Esophagus (tissue), 2 donors: ENCODE measurements around the gene PDP2. TPM values are rescaled to one million over a fixed set of nuclear protein-coding genes. Genes with fewer than 3 reads are reported as not detected.

Experiments
- H3K27ac ChIP-seq, 2 donors: one replicate each; pipeline ENCODE4 v1.5.1; 2013; ENCODE audit warnings: low read depth in 2 of 2, mild to moderate bottlenecking in 2 of 2, inconsistent platforms in 1 of 2, low read length in 1 of 2, moderate library complexity in 1 of 2
- H3K27me3 ChIP-seq, 2 donors: one replicate each; pipeline ENCODE4 v1.6.1; 2013; ENCODE audit warnings: low read length in 2 of 2, control low read depth in 1 of 2, mild to moderate bottlenecking in 1 of 2; ENCODE audit not compliant: insufficient read depth in 2 of 2, control insufficient read depth in 1 of 2
- H3K36me3 ChIP-seq, 2 donors: one replicate each; pipeline ENCODE4 v1.6.1; 2013; ENCODE audit warnings: low read length in 1 of 2; ENCODE audit not compliant: control insufficient read depth in 2 of 2, insufficient read depth in 2 of 2
- H3K4me1 ChIP-seq, 2 donors: one replicate each; pipeline ENCODE4 v1.6.1; 2013; ENCODE audit warnings: low read length in 1 of 2; ENCODE audit not compliant: control insufficient read depth in 2 of 2, insufficient read depth in 2 of 2
- H3K4me3 ChIP-seq, 2 donors: one replicate each; pipeline ENCODE4 v1.5.1; 2013; ENCODE audit warnings: low read length in 2 of 2, mild to moderate bottlenecking in 2 of 2, low read depth in 1 of 2, moderate library complexity in 1 of 2
- H3K9me3 ChIP-seq, 2 donors: one replicate each; pipeline ENCODE4 v1.6.1; 2013; ENCODE audit warnings: mild to moderate bottlenecking in 2 of 2, low read depth in 1 of 2, low read length in 1 of 2, moderate library complexity in 1 of 2; ENCODE audit not compliant: control insufficient read depth in 2 of 2, insufficient read depth in 1 of 2
- WGBS, 2 donors: extraction: QIAGEN DNeasy Blood & Tissue Kit; methylation state at CpG; one replicate each; pipeline ENCODE4 v1.1.7; 2013; 5-methylcytosine and 5-hydroxymethylcytosine counted together
- polyA plus RNA-seq, 2 donors: library from polyadenylated mRNA; stranded (reverse); fragments of 200-250 nt; gene quantifications; one replicate each; pipeline ENCODE4 v1.2.3, GENCODE V29; 2013
- donor health status: healthy with polysubstance abuse.
- donor health status: Bipolar disorder and iron deficiency.

Gene PDP2
- polyA plus RNA-seq, 2 donors, result 2.3 to 2.5 TPM

DNA sequence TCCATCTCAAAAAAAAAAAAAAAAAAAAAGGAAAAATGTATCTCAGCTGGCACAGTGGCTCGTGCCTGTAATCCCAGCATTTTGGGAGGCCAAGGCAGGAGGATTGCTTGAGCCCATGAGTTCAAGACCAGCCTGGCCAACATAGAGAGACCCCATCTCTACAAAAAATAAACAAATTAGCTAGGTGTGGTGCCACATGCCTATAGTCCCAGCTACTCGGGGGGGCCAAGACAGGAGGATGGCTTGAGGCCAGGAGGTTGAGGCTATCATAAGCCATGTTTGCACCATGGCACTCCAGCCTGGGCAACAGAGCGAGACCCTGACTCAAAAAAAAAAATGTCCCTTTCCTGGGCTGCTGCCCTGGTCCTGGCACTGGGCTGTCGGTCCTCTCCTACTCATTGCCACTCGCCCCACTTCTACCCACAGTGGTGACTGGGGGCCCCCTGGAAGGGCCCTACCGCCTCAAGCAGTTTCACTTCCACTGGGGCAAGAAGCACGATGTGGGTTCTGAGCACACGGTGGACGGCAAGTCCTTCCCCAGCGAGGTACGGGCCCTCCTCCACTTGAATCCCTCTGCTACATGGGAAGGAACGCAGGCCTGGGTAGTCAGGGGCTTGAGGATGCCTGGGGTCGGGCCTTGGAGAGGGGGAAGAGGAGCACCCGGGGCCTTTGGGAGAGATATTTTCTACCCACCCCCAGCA, 30.1 kb upstream of the PDP2 start:
- no peak overlapping the region for H3K27ac ChIP-seq
- H3K36me3 ChIP-seq, result no peaks in the 10 kb centered on the region
- no peak overlapping the region for H3K4me3 ChIP-seq
- peaks cover 0 to 2% of the 10 kb centered on the region in 2 donors for H3K9me3 ChIP-seq
- WGBS, 2 donors, result 89 to 90% methylated on average over 14 of the region's 14 CpGs
- no peaks in the 10 kb centered on the region for H3K27me3 ChIP-seq
- no peaks in the 10 kb centered on the region for H3K4me1 ChIP-seq

DNA sequence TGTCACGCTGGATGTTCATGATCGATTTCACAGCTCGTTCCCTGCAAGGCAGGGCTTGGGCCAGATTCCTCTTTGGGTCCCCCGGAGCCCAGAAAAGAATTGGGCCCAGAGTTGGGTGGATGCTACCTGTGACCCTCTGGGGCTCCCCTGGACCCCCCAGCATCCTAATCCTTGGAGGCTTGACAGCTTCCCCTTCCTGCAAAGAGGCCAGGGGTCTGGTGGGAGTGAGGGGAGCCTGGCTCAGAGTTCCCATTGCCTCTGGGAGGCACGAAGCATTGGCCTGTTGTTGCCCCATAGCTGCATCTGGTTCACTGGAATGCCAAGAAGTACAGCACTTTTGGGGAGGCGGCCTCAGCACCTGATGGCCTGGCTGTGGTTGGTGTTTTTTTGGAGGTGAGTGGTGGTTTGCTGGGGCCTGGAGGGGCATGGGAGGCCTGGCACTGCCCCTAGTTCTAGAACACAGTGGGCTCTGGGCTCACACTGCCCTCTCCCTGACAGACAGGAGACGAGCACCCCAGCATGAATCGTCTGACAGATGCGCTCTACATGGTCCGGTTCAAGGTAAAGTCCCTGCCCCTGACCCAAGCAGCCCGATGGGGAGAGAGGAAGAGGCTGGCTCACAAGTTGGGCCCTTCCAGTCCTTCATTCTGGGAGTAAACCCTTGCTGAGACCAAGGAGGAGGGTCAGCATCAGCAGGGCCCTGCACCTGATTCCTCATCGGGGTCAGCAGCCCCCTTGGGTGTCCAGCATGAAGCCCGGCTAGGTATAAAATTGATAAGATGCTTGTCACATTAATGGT, 28.9 kb upstream of the PDP2 start:
- WGBS, 2 donors, result 88 to 89% methylated on average over 13 of the region's 13 CpGs
- Histone ChIP-seq H3K36me3 (no peaks in the 10 kb centered on the region), H3K27me3 (no peaks in the 10 kb centered on the region), H3K4me3 (no peak overlapping the region), H3K9me3 (peaks cover 0 to 2% of the 10 kb centered on the region in 2 donors), H3K4me1 (no peaks in the 10 kb centered on the region), H3K27ac (no peak overlapping the region)

DNA sequence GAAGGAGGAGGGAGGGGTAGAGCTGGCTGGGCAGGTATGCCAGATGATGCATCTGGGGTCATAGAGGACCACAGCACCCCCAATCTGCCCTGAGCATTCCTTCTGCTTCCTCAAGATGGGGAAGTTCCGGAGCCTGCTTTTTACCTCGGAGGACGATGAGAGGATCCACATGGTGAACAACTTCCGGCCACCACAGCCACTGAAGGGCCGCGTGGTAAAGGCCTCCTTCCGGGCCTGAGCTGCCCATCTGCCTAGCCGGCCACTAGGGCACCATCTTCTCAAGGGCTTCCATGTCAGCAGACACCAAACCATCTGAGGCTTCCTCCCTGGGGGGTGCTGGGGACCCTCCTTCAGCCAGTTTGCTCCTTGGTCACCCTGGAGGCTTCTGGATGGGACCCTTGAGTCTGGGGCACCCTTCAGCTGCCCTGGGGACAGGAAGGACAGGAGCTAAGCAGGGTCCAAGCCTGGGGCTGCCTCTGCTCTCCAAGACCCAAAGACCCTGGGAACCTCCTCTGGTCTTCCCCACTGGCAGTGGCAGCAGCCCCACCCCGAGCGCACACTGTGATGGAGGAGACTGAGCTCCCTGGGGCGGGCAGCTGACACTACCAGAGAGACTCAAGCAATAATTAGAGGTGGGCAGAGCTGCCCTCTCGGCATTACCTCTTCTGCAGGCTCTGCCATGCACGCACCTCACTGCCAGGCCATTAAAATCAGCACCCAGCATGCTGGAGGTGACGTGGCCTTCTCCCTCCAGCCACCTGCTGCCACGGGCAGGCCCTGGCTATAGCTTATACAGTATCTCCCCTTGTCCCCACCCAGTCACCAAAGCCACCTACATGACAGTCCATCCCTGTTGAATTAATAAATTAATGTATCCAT, 26.8 kb upstream of the PDP2 start:
- Histone ChIP-seq H3K4me1 (no peaks in the 10 kb centered on the region), H3K36me3 (no peaks in the 10 kb centered on the region), H3K27ac (no peak overlapping the region), H3K4me3 (no peak overlapping the region), H3K27me3 (no peaks in the 10 kb centered on the region), H3K9me3 (no peaks in the 10 kb centered on the region)
- WGBS, 2 donors, result 80 to 85% methylated on average over 15 of the region's 15 CpGs

DNA sequence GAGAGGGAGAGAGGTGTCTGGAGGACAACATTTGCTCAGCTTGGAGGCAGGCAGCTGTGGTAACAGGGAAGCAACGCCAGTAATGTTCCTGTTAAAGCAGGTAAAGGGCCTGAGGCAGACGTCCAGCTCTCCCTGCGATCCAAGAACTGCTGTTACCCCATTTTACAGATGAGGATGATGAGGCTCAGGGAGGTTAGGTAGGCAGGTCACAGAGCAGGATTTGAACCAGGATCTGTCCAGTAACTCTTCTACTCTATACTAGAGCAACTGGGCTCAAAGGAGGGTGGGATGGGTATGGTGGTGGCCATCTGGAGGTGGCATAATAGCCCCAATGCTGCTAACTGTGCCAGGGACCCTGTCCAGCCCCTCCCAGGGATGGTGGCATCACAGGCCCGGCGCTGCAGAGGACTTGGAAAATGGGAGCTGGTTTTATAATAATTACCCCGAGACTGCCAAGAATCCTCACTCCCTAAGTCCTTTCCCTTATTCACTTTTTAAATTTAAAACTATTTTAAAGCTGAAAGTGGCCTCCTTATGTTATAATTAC, 24.1 kb upstream of the PDP2 start:
- H3K36me3 ChIP-seq, result no peaks in the 10 kb centered on the region
- H3K4me3 ChIP-seq, result no peak overlapping the region
- no peak overlapping the region for H3K27ac ChIP-seq
- no peaks in the 10 kb centered on the region for H3K27me3 ChIP-seq
- 88 to 90% methylated on average over 6 of the region's 6 CpGs for WGBS, 2 donors
- H3K9me3 ChIP-seq, result no peaks in the 10 kb centered on the region
- no peaks in the 10 kb centered on the region for H3K4me1 ChIP-seq

DNA sequence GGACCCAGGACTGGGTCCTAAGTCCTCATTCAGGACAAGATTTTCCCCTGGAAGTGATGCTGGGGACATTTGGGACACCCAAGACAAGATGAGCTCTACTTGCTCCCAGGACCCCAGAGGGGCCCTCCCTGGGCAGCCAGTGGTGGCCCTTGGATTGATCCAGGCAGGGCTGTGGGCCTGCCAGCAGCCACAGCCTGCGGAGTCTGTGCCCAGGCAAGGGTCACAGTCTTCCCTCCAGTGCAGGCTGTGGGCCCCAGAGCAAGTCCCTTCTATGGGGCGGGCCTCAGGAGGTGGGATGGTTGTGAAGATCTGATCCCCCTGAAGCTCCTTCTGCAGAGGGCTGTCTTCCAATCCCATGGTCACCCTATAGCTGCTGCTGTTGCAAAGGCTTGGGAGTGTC, 23.5 kb upstream of the PDP2 start:
- H3K27ac ChIP-seq, result no peak overlapping the region
- H3K27me3 ChIP-seq, result no peaks in the 10 kb centered on the region
- H3K4me1 ChIP-seq, result no peaks in the 10 kb centered on the region
- 96% methylated on average over 2 of the region's 2 CpGs for WGBS, 2 donors
- H3K4me3 ChIP-seq, result no peak overlapping the region
- H3K9me3 ChIP-seq, result no peaks in the 10 kb centered on the region
- H3K36me3 ChIP-seq, result no peaks in the 10 kb centered on the region

DNA sequence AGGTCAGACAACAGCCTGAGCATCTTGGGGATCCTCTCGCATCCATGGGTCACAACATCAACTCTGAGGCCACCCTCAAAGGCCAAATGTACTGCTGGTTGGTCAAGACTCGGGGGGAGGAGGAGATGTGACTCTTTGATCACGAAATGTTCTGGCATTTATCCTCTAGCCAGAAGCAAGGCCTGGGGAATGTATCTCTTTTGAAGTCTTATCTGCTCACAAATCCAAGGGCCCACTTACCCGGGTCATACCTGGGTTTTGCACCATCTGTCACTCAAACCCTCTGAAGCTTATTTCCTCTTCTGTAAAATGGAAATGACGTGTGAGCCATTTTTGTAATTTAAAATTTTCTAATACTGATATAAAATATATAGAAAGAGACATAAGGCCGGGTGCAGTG, 22.9 kb upstream of the PDP2 start:
- H3K36me3 ChIP-seq, result no peaks in the 10 kb centered on the region
- WGBS, 2 donors, result 85% methylated on average over 6 of the region's 6 CpGs
- no peaks in the 10 kb centered on the region for H3K27me3 ChIP-seq
- H3K9me3 ChIP-seq, result no peaks in the 10 kb centered on the region
- H3K27ac ChIP-seq, result no peak overlapping the region
- no peak overlapping the region for H3K4me3 ChIP-seq
- no peaks in the 10 kb centered on the region for H3K4me1 ChIP-seq

DNA sequence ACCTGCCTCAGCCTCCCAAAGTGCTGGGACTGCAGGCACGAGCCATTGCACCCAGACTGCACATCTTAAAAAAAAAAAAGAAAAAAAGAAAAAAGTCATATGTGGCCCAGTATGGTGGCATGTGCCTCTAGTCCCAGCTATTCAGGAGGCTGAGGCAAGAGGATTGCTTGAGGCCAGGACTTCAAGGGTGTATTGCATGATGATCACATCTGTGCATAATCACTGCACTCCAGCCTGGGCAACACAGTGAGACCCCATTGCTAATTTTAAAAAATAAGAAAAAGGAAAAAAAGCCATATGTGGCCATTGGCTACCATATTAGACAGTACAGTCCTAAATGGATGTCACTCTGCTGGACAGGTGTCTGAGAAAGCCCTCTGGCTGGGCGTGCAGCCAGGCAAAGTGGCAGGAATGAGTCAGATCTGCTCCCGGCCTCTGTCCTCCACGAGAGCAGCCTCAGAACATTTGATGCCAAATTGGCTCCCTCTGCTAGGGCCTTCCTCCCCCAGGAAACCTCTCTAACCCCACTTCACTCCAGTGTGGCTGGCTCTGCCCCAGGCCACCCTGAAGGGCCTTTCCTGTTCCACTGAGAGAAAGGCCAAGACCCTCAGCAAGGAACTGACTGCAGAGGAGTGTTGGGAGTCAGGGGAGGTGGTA, 21.4 kb upstream of the PDP2 start:
- H3K4me1 ChIP-seq, result no peaks in the 10 kb centered on the region
- no peaks in the 10 kb centered on the region for H3K36me3 ChIP-seq
- WGBS, 2 donors, result 31 to 41% methylated on average over 4 of the region's 4 CpGs
- no peak overlapping the region for H3K4me3 ChIP-seq
- H3K27me3 ChIP-seq, result no peaks in the 10 kb centered on the region
- H3K9me3 ChIP-seq, result no peaks in the 10 kb centered on the region
- H3K27ac ChIP-seq, result no peak overlapping the region

DNA sequence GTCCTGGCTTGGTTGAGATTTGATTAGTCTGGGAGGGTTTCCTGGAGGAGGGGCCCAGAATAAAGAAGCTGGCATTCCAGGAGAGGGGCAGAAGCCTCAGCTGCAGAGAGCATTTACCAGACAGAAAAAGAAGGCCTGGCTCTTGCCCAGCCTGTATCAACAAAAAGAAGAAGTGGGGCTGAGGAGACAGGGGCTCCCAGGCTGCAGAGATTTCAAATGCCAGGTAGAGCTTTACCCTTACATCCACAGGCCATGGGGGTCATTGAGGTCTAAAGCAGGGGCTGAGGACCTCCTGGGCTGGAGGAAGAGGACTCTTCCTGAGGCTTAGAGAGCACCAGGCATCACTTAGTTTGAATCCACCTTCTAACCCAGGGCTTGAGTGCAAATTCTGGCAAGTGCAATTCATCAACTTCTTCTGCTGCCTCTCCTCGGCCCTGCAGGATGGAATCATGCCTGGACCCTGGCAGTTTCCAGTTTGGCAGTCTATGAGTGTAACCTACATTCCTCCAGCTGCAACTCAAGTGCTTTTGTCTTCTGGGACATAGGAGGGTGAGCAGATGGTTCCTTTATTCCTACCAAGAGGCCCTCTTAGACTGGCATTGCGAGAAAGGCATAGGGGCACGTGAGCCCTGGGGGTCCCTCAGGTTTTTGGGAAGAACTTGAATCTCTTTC, 20.8 kb upstream of the PDP2 start:
- no peaks in the 10 kb centered on the region for H3K9me3 ChIP-seq
- no peaks in the 10 kb centered on the region for H3K27me3 ChIP-seq
- WGBS, 2 donors, result 84 to 88% methylated on average over 3 of the region's 3 CpGs
- H3K4me1 ChIP-seq, result no peaks in the 10 kb centered on the region
- no peak overlapping the region for H3K4me3 ChIP-seq
- no peak overlapping the region for H3K27ac ChIP-seq
- no peaks in the 10 kb centered on the region for H3K36me3 ChIP-seq
